H9 (cell line): ENCODE results near the gene ANKRD52. TPM values are rescaled to one million over a fixed set of nuclear protein-coding genes. Genes with fewer than 3 reads are reported as not detected.

ENCODE experiments used
- DNase-seq: peaks from one replicate; pipeline ENCODE4 v3.0.0-alpha.2; 2017
- H2AFZ ChIP-seq: one replicate; pipeline ENCODE4 v1.6.1; 2013; ENCODE audit warnings: mild to moderate bottlenecking, low read length, control low read depth, moderate library complexity
- H2AK5ac ChIP-seq: 2 replicates; pipeline ENCODE4 v1.6.1; 2013; ENCODE audit warnings: low read length, control low read depth, mixed read lengths; ENCODE audit not compliant: insufficient read length
- H2BK120ac ChIP-seq: one replicate; pipeline ENCODE4 v1.6.1; 2013; ENCODE audit warnings: low read depth, mild to moderate bottlenecking, low read length, control low read depth, inconsistent platforms; ENCODE audit not compliant: poor library complexity, severe bottlenecking
- H2BK12ac ChIP-seq: 2 replicates; pipeline ENCODE4 v1.6.1; 2013; ENCODE audit warnings: low read length, control low read depth, mixed read lengths, low read depth; ENCODE audit not compliant: insufficient read length
- H2BK15ac ChIP-seq: 2 replicates; pipeline ENCODE4 v1.6.1; 2013; ENCODE audit warnings: low read depth, low read length, control low read depth
- H2BK20ac ChIP-seq: one replicate; pipeline ENCODE4 v1.6.1; 2013; ENCODE audit warnings: low read depth, mild to moderate bottlenecking, low read length, control low read depth, inconsistent platforms; ENCODE audit not compliant: poor library complexity, severe bottlenecking
- H2BK5ac ChIP-seq: 2 replicates; pipeline ENCODE4 v1.6.1; 2013; ENCODE audit warnings: low read length, control low read depth, mixed read lengths; ENCODE audit not compliant: insufficient read length
- H3K14ac ChIP-seq: 2 replicates; pipeline ENCODE4 v1.6.1; 2013; ENCODE audit warnings: low read length, control low read depth; ENCODE audit not compliant: insufficient read depth
- H3K18ac ChIP-seq: 2 replicates; pipeline ENCODE4 v1.6.1; 2013; ENCODE audit warnings: low read depth, mild to moderate bottlenecking, mixed read lengths, low read length, control low read depth; ENCODE audit not compliant: insufficient read length
- H3K23ac ChIP-seq: 2 replicates; pipeline ENCODE4 v1.6.1; 2013; ENCODE audit warnings: low read length, control low read depth, mixed read lengths, low read depth; ENCODE audit not compliant: insufficient read length
- H3K23me2 ChIP-seq: 2 replicates; pipeline ENCODE4 v1.6.1; 2013; ENCODE audit warnings: low read depth, mild to moderate bottlenecking, mixed read lengths, low read length, control low read depth; ENCODE audit not compliant: insufficient read length, poor library complexity, severe bottlenecking
- H3K27ac ChIP-seq: 2 replicates; pipeline ENCODE4 v1.5.1; 2013; ENCODE audit warnings: low read length, control low read depth, mixed read lengths, low read depth; ENCODE audit not compliant: insufficient read length
- H3K27me3 ChIP-seq: 2 replicates; pipeline ENCODE4 v1.6.1; 2013; ENCODE audit warnings: low read length, control low read depth, inconsistent platforms; ENCODE audit not compliant: insufficient read depth
- H3K4ac ChIP-seq: 2 replicates; pipeline ENCODE4 v1.6.1; 2013; ENCODE audit warnings: low read depth, mild to moderate bottlenecking, control low read depth, inconsistent platforms, low read length, moderate library complexity
- H3K4me1 ChIP-seq: 2 replicates; pipeline ENCODE4 v1.6.1; 2013; ENCODE audit warnings: low read length, control low read depth, inconsistent platforms; ENCODE audit not compliant: insufficient read depth
- H3K4me2 ChIP-seq: 2 replicates; pipeline ENCODE4 v1.6.1; 2013; ENCODE audit warnings: low read length, control low read depth, mixed read lengths; ENCODE audit not compliant: insufficient read length, insufficient read depth
- H3K56ac ChIP-seq: 2 replicates; pipeline ENCODE4 v1.6.1; 2013; ENCODE audit warnings: low read depth, mild to moderate bottlenecking, mixed read lengths, low read length, control low read depth; ENCODE audit not compliant: insufficient read length
- H3K79me1 ChIP-seq: 2 replicates; pipeline ENCODE4 v1.6.1; 2013; ENCODE audit warnings: low read depth, mild to moderate bottlenecking, moderate library complexity, low read length, control low read depth, inconsistent platforms; ENCODE audit not compliant: insufficient read depth, poor library complexity, severe bottlenecking
- H3K79me2 ChIP-seq: 2 replicates; pipeline ENCODE4 v1.6.1; 2013; ENCODE audit warnings: low read length, control low read depth, inconsistent platforms; ENCODE audit not compliant: insufficient read depth
- H3K9ac ChIP-seq: 2 replicates; pipeline ENCODE4 v1.6.1; 2013; ENCODE audit warnings: low read length, control low read depth, mixed read lengths; ENCODE audit not compliant: insufficient read length; ENCODE audit errors: extremely low read depth
- H3K9me3 ChIP-seq: one replicate; pipeline ENCODE4 v1.6.1; 2013; ENCODE audit warnings: low read depth, low read length, inconsistent platforms; ENCODE audit not compliant: control insufficient read depth
- H3T11ph ChIP-seq: one replicate; pipeline ENCODE4 v1.6.1; 2013; ENCODE audit warnings: mild to moderate bottlenecking, low read length, control low read depth, inconsistent platforms
- H4K20me1 ChIP-seq: one replicate; pipeline ENCODE4 v1.6.1; 2013; ENCODE audit not compliant: control insufficient read depth, insufficient read length, insufficient read depth
- H4K5ac ChIP-seq: 2 replicates; pipeline ENCODE4 v1.6.1; 2013; ENCODE audit warnings: low read depth, mild to moderate bottlenecking, mixed read lengths, low read length, control low read depth; ENCODE audit not compliant: insufficient read length
- H4K8ac ChIP-seq: replicated peaks from 2 replicates; pipeline ENCODE4 v1.6.1; 2013; ENCODE audit warnings: low read length, control low read depth, mixed read lengths, low read depth; ENCODE audit not compliant: insufficient read length
- H4K91ac ChIP-seq: 2 replicates; pipeline ENCODE4 v1.6.1; 2013; ENCODE audit warnings: low read depth, mild to moderate bottlenecking, moderate library complexity, mixed read lengths, low read length, control low read depth; ENCODE audit not compliant: insufficient read length
- H3K27ac Mint-ChIP-seq, 3 experiments: 2 replicates in 2 of 3; 3 replicates in 1 of 3; pipeline ENCODE4 v1.8.0; 2020 to 2021; ENCODE audit warnings: mixed read lengths in 3 of 3, mild to moderate bottlenecking in 1 of 3, moderate library complexity in 1 of 3
- H3K27me3 Mint-ChIP-seq: 2 replicates; pipeline ENCODE4 v1.8.0; 2021; ENCODE audit warnings: low read depth, mild to moderate bottlenecking, moderate library complexity, mixed read lengths
- H3K36me3 Mint-ChIP-seq, 3 experiments: 2 replicates in 2 of 3; 3 replicates in 1 of 3; pipeline ENCODE4 v1.8.0; 2020 to 2021; ENCODE audit warnings: low read depth in 3 of 3, mixed read lengths in 3 of 3; ENCODE audit not compliant: insufficient read depth in 1 of 3
- H3K4me1 Mint-ChIP-seq, 2 experiments: 2 replicates each; pipeline ENCODE4 v1.8.0; 2020; ENCODE audit warnings: mixed read lengths in 2 of 2
- H3K4me3 Mint-ChIP-seq, 2 experiments: 2 replicates in 1 of 2; 3 replicates in 1 of 2; pipeline ENCODE4 v1.8.0; 2020 to 2021; ENCODE audit warnings: mild to moderate bottlenecking in 2 of 2, mixed read lengths in 2 of 2, moderate library complexity in 1 of 2
- H3K9me3 Mint-ChIP-seq, 2 experiments: 2 replicates in 1 of 2; 3 replicates in 1 of 2; pipeline ENCODE4 v1.8.0; 2020; ENCODE audit warnings: mild to moderate bottlenecking in 2 of 2, mixed read lengths in 2 of 2, moderate library complexity in 1 of 2
- WGBS: extraction: QIAGEN DNeasy Blood & Tissue Kit; methylation state at CpG from one replicate; pipeline ENCODE4 v1.1.7; 2013; ENCODE audit warnings: missing lambda C conversion rate, low lambda C conversion rate, mixed read lengths; ENCODE audit not compliant: insufficient read length; ENCODE audit errors: extremely low coverage; 5-methylcytosine and 5-hydroxymethylcytosine counted together
- total RNA-seq: library from RNA; stranded (reverse); gene quantifications from 2 replicates; pipeline ENCODE4 v1.2.1, GENCODE V29; 2021
- TF ChIP-seq, protein P1 (sequence below): fragments of 200-600 bp; sonication (generic); conservative IDR thresholded peaks from 3 replicates; pipeline ENCODE4 v1.8.0; 2021; ENCODE audit warnings: antibody characterized with exemption, mild to moderate bottlenecking

ANKRD52 gene
- total RNA-seq, 1 experiment from 2014 or later = 33.4 TPM

DNA sequence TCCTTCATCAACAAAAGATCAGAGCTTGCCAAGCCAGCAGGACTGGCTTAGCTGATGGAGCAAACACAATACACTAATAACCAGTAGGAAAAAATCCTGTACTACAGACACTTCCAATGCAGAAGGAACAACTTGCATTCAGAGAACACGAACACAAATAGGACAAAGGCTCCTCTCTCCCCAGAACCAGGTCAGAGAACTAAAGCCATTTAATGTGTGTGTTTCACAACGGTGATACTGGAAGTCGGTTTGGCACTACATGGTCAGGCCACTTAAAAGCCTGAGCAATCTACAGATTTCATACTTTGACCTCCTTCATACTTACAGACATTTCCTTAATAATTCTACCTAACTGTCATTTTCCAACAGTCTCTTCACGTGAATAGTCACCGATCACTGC lies 35.6 kb upstream of the ANKRD52 start:
- no peak overlapping the region for H3T11ph ChIP-seq
- H2AFZ ChIP-seq = no peak overlapping the region
- Mint-ChIP-seq H3K36me3 (peaks cover 14 to 58% (median 24%) of the 10 kb centered on the region in 3 experiments), H3K27ac (peak overlapping the region in 1 of 3 experiments; percentile 16; a peak in 2 of 7 replicates), H3K4me3 (no peak overlapping the region), H3K4me1 (peaks cover 3 to 4% of the 10 kb centered on the region in 2 experiments; a peak in 3 of 4 replicates), H3K9me3 (no peaks in the 10 kb centered on the region), H3K27me3 (no peaks in the 10 kb centered on the region)
- H3K27me3 ChIP-seq = no peaks in the 10 kb centered on the region
- no peak overlapping the region for H4K5ac ChIP-seq
- H3K27ac ChIP-seq = no peak overlapping the region
- H4K8ac ChIP-seq = no peak overlapping the region
- no peaks in the 10 kb centered on the region for H3K23me2 ChIP-seq
- H2BK120ac ChIP-seq = no peak overlapping the region
- H4K20me1 ChIP-seq = no peaks in the 10 kb centered on the region
- peaks cover 11% of the 10 kb centered on the region for H3K79me1 ChIP-seq
- no peak overlapping the region for H3K23ac ChIP-seq
- DNase-seq = no peak
- H3K4me2 ChIP-seq = no peak overlapping the region
- H2BK20ac ChIP-seq = no peak overlapping the region
- H3K4ac ChIP-seq = no peak overlapping the region
- H2BK5ac ChIP-seq = no peak overlapping the region
- no peak overlapping the region for H3K9ac ChIP-seq
- no peak overlapping the region for H2BK12ac ChIP-seq
- no peak overlapping the region for H2BK15ac ChIP-seq
- no peaks in the 10 kb centered on the region for H3K4me1 ChIP-seq
- no peak overlapping the region for H3K14ac ChIP-seq
- H4K91ac ChIP-seq = no peak overlapping the region
- no peak overlapping the region for H3K18ac ChIP-seq
- no peaks in the 10 kb centered on the region for H3K9me3 ChIP-seq
- no peak overlapping the region for H3K56ac ChIP-seq
- peaks cover 11% of the 10 kb centered on the region; the same call in 1 of the 2 replicates for H3K79me2 ChIP-seq
- no peak overlapping the region for H2AK5ac ChIP-seq
- WGBS = no CpG with 5 or more reads among the region's 5 CpGs
- TF ChIP-seq, protein P1, sequence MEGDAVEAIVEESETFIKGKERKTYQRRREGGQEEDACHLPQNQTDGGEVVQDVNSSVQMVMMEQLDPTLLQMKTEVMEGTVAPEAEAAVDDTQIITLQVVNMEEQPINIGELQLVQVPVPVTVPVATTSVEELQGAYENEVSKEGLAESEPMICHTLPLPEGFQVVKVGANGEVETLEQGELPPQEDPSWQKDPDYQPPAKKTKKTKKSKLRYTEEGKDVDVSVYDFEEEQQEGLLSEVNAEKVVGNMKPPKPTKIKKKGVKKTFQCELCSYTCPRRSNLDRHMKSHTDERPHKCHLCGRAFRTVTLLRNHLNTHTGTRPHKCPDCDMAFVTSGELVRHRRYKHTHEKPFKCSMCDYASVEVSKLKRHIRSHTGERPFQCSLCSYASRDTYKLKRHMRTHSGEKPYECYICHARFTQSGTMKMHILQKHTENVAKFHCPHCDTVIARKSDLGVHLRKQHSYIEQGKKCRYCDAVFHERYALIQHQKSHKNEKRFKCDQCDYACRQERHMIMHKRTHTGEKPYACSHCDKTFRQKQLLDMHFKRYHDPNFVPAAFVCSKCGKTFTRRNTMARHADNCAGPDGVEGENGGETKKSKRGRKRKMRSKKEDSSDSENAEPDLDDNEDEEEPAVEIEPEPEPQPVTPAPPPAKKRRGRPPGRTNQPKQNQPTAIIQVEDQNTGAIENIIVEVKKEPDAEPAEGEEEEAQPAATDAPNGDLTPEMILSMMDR = no peak
